AG04450 (cell line): Measurements from ENCODE around the gene S100A1. TPM values are rescaled to one million over a fixed set of nuclear protein-coding genes. Genes with fewer than 3 reads are reported as not detected.

Source experiments
- CTCF ChIA-PET: fragments of 300-600, 350-600 bp; formaldehyde crosslinking; extraction: SDS; loops from one replicate; lab custom pipeline; 2022; ENCODE audit warnings: antibody characterized with exemption, inconsistent platforms; lab: Charles Lee
- POLR2A ChIA-PET: fragments of 350-600 bp; formaldehyde crosslinking; extraction: SDS; loops from one replicate; lab custom pipeline; 2021; ENCODE audit warnings: antibody characterized with exemption, inconsistent platforms; lab: Yijun Ruan, JAX
- DNase-seq: peaks from one replicate; pipeline ENCODE4 v3.0.0-alpha.2; 2011; ENCODE audit warnings: low read depth, low spot score
- H3K27ac ChIP-seq: one replicate; pipeline ENCODE4 v1.5.1; 2012; ENCODE audit warnings: low read depth, low read length, control low read depth
- H3K27me3 ChIP-seq: one replicate; pipeline ENCODE4 v1.6.0; 2012; ENCODE audit warnings: low read length; ENCODE audit not compliant: control insufficient read depth, insufficient read depth
- H3K4me3 ChIP-seq: 2 replicates; pipeline ENCODE4 v1.5.1; 2011; ENCODE audit warnings: mild to moderate bottlenecking, low read depth, low read length, control low read depth
- H3K9me3 ChIP-seq: 2 replicates; pipeline ENCODE4 v1.5.1; 2012; ENCODE audit warnings: low read length; ENCODE audit not compliant: control insufficient read depth, insufficient read depth
- CTCF ChIP-seq: IDR thresholded peaks from 2 replicates; pipeline ENCODE4 v1.5.1; 2011; ENCODE audit warnings: low read depth, low read length, control low read depth, inconsistent platforms
- polyA plus RNA-seq: library from polyadenylated mRNA; depleted of rRNA; stranded (reverse); fragments of >200 nt; gene quantifications from 2 replicates; pipeline ENCODE4 v1.2.3, GENCODE V29; 2011

S100A1 gene
- polyA plus RNA-seq, 1 experiment, result 0.21 TPM

- ChIA-PET POLR2A (interaction anchor here (1.7 to 2.1 kb wide), 3 partner anchors 16 to 23 kb away, joined by 4 to 46 read pairs (median 14); partner anchors contain the start of genes CHTOP, S100A1 and S100A13), CTCF (interaction anchor here (0.8 to 9.3 kb wide), 5 partner anchors 17 to 101 kb away, joined by 3 to 80 read pairs (median 11); partner anchors contain the start of genes S100A1 and S100A13)
- peak overlapping the region; percentile 83 for H3K4me3 ChIP-seq
- no peak for TF ChIP-seq CTCF
- no peaks in the 10 kb centered on the region for H3K27me3 ChIP-seq
- H3K27ac ChIP-seq, result no peak overlapping the region
- no peaks in the 10 kb centered on the region for H3K9me3 ChIP-seq
- DNase-seq, result no peak
Measured at GRCh38 chr1:153611356-153611755, 16.9 kb upstream of the S100A1 start.

DNA sequence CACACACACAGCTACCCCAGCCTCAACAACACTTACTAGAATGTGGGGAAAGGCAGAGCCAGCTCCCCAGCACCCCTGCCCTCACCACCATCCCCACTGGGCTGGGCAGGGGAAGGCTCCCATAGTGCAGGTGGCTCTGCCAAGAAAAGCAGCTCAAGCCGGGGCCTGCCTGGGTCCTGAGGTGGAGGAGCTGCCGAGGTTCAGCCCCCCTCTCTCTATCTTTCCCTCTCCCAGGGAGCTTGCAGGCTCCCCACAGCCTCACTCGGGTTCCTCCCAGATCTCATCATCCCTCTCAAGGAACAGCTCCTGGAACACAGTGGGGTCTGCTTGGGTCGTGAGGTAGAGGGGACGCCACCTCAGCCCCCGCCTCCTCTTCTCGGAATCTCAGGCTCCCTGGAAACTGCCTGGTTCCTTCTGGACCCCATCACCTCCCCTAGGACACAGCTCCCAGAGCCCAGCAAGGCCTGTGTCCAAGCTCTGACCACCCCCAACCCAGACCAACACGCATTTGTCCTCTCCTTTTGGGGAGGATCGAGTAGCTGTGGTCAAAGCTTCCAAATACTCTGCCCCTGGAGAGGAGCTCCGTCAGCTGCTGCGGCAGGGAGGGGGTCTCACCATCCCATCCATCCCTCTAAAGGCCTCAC lies 16.0 kb upstream of the S100A1 start:
- no peak for DNase-seq
- CTCF ChIA-PET, result interaction anchor here (0.5 to 9.3 kb wide), 13 partner anchors 10 to 260 kb away, joined by 3 to 80 read pairs (median 5); partner anchors contain the start of genes S100A1 and S100A13
- no peak for TF ChIP-seq CTCF
- peak overlapping the region; percentile 47 for H3K27ac ChIP-seq
- no peaks in the 10 kb centered on the region for H3K27me3 ChIP-seq
- POLR2A ChIA-PET, result interaction anchor here (0.6 to 2.1 kb wide), 11 partner anchors 9 to 378 kb away, joined by 3 to 46 read pairs (median 4); partner anchors contain the start of genes CHTOP, S100A1 and S100A13
- H3K9me3 ChIP-seq, result no peaks in the 10 kb centered on the region
- peak overlapping the region; percentile 83 for H3K4me3 ChIP-seq

DNA sequence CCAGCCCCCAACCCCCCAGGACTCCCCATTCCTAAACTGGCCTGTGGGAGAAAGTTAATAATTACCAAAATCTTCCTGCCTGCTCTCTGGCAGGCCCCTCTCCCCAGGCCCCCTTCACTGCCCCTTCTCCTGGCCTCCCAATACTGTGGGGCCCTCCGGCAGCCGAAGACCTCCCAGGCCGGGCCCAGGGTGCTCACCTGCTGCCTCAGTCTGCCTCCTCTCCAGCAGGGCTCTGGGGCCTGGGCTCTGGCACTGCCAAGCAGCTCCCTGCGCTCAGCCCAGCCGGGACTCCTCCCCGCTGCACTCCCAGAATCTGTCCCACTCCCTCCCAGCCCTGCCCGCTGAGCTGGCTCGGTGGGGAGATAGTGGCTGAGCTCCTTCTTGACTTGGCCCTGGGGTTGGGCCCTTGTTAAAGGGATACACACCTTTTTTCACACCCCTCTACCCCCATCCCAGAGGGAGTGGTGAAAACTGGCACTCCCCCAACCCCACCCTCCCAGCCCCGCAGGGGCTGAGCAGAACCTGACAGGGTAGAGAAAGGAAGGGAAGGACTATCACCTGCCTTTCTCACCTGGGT lies 15.4 kb upstream of the S100A1 start, which contains the start of gene S100A16:
Gene S100A16, minus strand, starts transcription at position 383 of the 577 bp plus-strand sequence. CDS start 4,986 bp downstream, outside the sequence.
- POLR2A ChIA-PET, result interaction anchor here (0.6 to 2.1 kb wide), 10 partner anchors 8 to 377 kb away, joined by 3 to 46 read pairs (median 4); partner anchors contain the start of genes CHTOP, S100A1 and S100A13

DNA sequence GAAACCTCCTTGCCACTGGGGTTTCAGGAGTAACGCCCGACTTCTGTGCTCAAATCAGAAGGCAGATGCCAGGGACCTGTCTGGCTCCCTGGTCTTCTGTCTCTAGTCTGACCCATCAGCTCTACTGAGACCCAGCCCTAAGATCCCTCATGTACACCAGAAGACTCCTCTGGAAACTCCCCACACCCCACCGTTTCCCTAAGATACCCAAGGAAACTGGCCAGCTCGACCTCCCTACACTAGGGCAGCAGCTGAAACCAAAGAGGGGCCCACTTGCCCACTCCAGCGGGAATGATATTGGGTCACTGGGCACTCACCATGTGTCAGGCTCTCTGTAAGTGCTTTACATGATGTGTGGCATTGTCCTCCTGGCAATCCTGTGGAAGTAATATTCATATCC lies 14.8 kb upstream of the S100A1 start:
- no peak overlapping the region for H3K27ac ChIP-seq
- DNase-seq, result no peak
- H3K9me3 ChIP-seq, result no peaks in the 10 kb centered on the region
- no peaks in the 10 kb centered on the region for H3K27me3 ChIP-seq
- CTCF ChIA-PET, result interaction anchor here (0.6 to 9.3 kb wide), 10 partner anchors 15 to 261 kb away, joined by 3 to 80 read pairs (median 7); partner anchors contain the start of genes S100A1 and S100A13
- no peak for TF ChIP-seq CTCF
- POLR2A ChIA-PET, result interaction anchor here (0.9 to 2.7 kb wide), 7 partner anchors 10 to 377 kb away, joined by 3 to 46 read pairs (median 7); partner anchors contain the start of genes CHTOP, S100A1 and S100A13
- peak overlapping the region; percentile 83; the same call in 1 of the 2 replicates for H3K4me3 ChIP-seq

More for the DNA sequence above, 15.4 kb upstream of the S100A1 start, which contains the start of gene S100A16:
- Histone ChIP-seq H3K4me3 (peak within 1 kb of the TSS; percentile 83), H3K27me3 (no peaks in the 10 kb centered on the region), H3K27ac (peak within 1 kb of the TSS; percentile 47), H3K9me3 (no peaks in the 10 kb centered on the region)
- TF ChIP-seq CTCF, result no peak
- DNase-seq, result no peak
- CTCF ChIA-PET, result interaction anchor here (0.6 to 9.3 kb wide), 11 partner anchors 9 to 260 kb away, joined by 3 to 80 read pairs (median 5); partner anchors contain the start of genes S100A1 and S100A13
